ENCODE measurements around the gene MATN1. TPM values are rescaled to one million over a fixed set of nuclear protein-coding genes. Genes with fewer than 3 reads are reported as not detected.

The MATN1 gene
- polyA plus RNA-seq, 1 donor from 2014 or later: 0.22 TPM

DNA sequence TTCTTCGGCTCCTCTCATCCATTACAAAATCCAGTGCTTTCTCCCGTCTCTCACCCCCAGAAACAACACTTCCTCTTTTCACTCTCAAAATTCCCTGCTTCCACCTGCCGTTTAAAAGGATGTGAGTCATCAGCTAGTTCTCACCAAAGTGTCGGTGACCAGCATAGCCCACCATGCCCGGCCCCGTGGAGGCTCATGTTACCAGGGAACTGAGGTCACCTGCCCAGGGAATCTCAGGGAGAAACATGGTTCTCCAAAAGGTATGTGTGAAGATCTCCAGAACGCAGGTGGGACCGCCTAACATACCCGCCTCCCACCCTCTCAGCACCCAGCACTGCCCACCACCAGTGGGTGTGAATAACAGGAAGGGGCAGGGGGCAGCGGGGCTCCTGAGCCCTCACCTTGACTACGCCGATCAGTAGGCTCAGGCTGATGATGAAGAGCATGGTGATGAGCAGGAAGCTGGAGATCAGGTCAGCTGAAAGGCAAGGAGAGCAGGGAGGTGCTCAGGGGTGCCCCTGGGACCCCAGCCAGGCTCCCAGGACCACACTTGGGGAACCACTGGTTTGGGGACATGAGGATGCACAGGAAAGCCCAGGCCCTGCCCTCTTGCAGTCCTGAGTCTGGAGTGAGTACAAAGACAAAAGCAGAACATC is 18.0 kb upstream of the MATN1 start:
- Histone ChIP-seq H2AFZ (ENCODE audit: low read depth, low read length) (no peak overlapping the region), H3K4me3 (ENCODE audit: low read length) (no peak overlapping the region), H4K20me1 (ENCODE audit: insufficient read depth) (no peaks in the 10 kb centered on the region), H3K79me2 (replicated peaks; ENCODE audit: insufficient read depth, low read length) (no peaks in the 10 kb centered on the region), H3K9me2 (ENCODE audit: insufficient read depth, low read length) (no peaks in the 10 kb centered on the region), H3K9me3 (ENCODE audit: low read length) (no peaks in the 10 kb centered on the region), H3K27ac (ENCODE audit: low read length) (no peak overlapping the region), H3F3A (ENCODE audit: insufficient read depth, low read length, poor library complexity, severe bottlenecking) (no peaks in the 10 kb centered on the region), H3K9ac (ENCODE audit: low read length) (no peak overlapping the region), H3K4me2 (ENCODE audit: low read length) (no peak overlapping the region), H3K36me3 (ENCODE audit: insufficient read depth, low read length) (no peaks in the 10 kb centered on the region), H3K27me3 (ENCODE audit: insufficient read depth, low read depth, low read length) (no peaks in the 10 kb centered on the region)
- TF ChIP-seq EP300 (conservative IDR thresholded peaks at IDR 0.05; ENCODE audit: poor library complexity, severe bottlenecking): no peak
- TF ChIP-seq MXI1 (conservative IDR thresholded peaks at IDR 0.05; ENCODE audit: poor library complexity, severe bottlenecking): no peak
- TF ChIP-seq EZH2 (IDR thresholded peaks at IDR 0.05; ENCODE audit: borderline replicate concordance, insufficient read depth, low read length, poor library complexity, severe bottlenecking): no peak
- TF ChIP-seq, protein P1, sequence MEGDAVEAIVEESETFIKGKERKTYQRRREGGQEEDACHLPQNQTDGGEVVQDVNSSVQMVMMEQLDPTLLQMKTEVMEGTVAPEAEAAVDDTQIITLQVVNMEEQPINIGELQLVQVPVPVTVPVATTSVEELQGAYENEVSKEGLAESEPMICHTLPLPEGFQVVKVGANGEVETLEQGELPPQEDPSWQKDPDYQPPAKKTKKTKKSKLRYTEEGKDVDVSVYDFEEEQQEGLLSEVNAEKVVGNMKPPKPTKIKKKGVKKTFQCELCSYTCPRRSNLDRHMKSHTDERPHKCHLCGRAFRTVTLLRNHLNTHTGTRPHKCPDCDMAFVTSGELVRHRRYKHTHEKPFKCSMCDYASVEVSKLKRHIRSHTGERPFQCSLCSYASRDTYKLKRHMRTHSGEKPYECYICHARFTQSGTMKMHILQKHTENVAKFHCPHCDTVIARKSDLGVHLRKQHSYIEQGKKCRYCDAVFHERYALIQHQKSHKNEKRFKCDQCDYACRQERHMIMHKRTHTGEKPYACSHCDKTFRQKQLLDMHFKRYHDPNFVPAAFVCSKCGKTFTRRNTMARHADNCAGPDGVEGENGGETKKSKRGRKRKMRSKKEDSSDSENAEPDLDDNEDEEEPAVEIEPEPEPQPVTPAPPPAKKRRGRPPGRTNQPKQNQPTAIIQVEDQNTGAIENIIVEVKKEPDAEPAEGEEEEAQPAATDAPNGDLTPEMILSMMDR (IDR thresholded peaks at IDR 0.05; ENCODE audit: poor library complexity, severe bottlenecking): no peak
- TF ChIP-seq POLR2AphosphoS5 (IDR thresholded peaks at IDR 0.05): no peak
- no peak for TF ChIP-seq RAD21 (conservative IDR thresholded peaks at IDR 0.05)
- TF ChIP-seq, protein P2, sequence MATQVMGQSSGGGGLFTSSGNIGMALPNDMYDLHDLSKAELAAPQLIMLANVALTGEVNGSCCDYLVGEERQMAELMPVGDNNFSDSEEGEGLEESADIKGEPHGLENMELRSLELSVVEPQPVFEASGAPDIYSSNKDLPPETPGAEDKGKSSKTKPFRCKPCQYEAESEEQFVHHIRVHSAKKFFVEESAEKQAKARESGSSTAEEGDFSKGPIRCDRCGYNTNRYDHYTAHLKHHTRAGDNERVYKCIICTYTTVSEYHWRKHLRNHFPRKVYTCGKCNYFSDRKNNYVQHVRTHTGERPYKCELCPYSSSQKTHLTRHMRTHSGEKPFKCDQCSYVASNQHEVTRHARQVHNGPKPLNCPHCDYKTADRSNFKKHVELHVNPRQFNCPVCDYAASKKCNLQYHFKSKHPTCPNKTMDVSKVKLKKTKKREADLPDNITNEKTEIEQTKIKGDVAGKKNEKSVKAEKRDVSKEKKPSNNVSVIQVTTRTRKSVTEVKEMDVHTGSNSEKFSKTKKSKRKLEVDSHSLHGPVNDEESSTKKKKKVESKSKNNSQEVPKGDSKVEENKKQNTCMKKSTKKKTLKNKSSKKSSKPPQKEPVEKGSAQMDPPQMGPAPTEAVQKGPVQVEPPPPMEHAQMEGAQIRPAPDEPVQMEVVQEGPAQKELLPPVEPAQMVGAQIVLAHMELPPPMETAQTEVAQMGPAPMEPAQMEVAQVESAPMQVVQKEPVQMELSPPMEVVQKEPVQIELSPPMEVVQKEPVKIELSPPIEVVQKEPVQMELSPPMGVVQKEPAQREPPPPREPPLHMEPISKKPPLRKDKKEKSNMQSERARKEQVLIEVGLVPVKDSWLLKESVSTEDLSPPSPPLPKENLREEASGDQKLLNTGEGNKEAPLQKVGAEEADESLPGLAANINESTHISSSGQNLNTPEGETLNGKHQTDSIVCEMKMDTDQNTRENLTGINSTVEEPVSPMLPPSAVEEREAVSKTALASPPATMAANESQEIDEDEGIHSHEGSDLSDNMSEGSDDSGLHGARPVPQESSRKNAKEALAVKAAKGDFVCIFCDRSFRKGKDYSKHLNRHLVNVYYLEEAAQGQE (IDR thresholded peaks at IDR 0.05; ENCODE audit: borderline replicate concordance): no peak
- TF ChIP-seq TAF1 (IDR thresholded peaks at IDR 0.05; ENCODE audit: low read depth): no peak
- no peak for TF ChIP-seq SMC3 (conservative IDR thresholded peaks at IDR 0.05; ENCODE audit: poor library complexity)

DNA sequence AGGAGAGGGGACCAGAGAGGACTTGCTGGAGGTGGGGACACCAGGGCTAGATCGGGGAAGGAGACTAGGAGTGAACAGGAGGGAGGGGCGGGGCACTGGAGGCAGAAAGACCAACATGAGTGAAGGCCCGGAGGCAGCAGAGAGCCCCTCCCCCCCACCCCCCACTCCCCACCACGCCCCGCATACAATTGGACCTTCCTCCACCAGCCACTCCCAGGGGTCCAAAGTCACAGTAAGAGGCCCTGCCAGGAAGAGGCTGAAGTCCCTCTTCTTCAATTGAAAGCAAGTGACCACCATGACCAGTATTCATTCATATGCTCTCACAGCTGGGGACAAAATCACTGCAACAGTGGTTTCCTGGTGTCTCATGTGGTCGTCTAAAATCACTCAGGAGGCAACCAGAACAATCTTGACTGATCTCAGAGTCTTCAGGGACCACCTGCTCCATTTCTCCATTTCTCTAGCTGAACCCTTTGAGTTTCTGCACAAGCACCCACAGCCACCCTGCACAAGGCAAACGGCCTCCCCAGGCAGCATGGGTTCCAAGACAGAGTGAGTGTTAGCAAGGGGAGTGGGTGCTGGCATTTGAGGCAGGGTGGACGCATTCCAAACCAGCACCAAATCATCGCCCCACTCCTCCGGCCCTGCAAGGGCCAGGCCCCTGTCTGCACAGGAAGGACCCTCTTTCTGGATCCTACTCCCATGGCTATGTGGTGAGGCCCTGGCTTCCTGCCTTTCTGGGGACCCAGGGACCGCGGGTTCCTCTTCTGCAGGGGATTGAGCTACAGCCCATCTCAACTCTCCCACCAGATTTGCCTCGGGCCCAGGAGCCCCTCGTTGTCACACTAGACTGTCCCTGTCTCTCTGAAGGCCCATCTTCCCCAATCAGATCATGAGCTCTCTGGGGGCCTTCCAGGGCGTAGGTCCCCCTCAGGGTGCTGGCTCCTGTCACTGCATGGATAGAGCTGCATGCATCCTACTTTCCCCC is 17.2 kb upstream of the MATN1 start:
- Histone ChIP-seq H3K27ac (ENCODE audit: low read length) (no peak overlapping the region), H2AFZ (ENCODE audit: low read depth, low read length) (no peak overlapping the region), H3K27me3 (ENCODE audit: insufficient read depth, low read depth, low read length) (no peaks in the 10 kb centered on the region)

More for the DNA sequence above, 17.2 kb upstream of the MATN1 start:
- no peak for TF ChIP-seq POLR2AphosphoS5 (IDR thresholded peaks at IDR 0.05)
- no peak for TF ChIP-seq TAF1 (IDR thresholded peaks at IDR 0.05; ENCODE audit: low read depth)
- TF ChIP-seq EZH2 (IDR thresholded peaks at IDR 0.05; ENCODE audit: borderline replicate concordance, insufficient read depth, low read length, poor library complexity, severe bottlenecking): no peak
- TF ChIP-seq MXI1 (conservative IDR thresholded peaks at IDR 0.05; ENCODE audit: poor library complexity, severe bottlenecking): no peak
- TF ChIP-seq RAD21 (conservative IDR thresholded peaks at IDR 0.05): no peak
- TF ChIP-seq, protein P2 (IDR thresholded peaks at IDR 0.05; ENCODE audit: borderline replicate concordance): no peak
- H3K9ac ChIP-seq (ENCODE audit: low read length): no peak overlapping the region
- H3K79me2 ChIP-seq (replicated peaks; ENCODE audit: insufficient read depth, low read length): no peaks in the 10 kb centered on the region
- no peaks in the 10 kb centered on the region for H3F3A ChIP-seq (ENCODE audit: insufficient read depth, low read length, poor library complexity, severe bottlenecking)
- H3K4me2 ChIP-seq (ENCODE audit: low read length): no peak overlapping the region
- no peaks in the 10 kb centered on the region for H3K9me2 ChIP-seq (ENCODE audit: insufficient read depth, low read length)
- H4K20me1 ChIP-seq (ENCODE audit: insufficient read depth): no peaks in the 10 kb centered on the region
- no peaks in the 10 kb centered on the region for H3K9me3 ChIP-seq (ENCODE audit: low read length)
- no peaks in the 10 kb centered on the region for H3K36me3 ChIP-seq (ENCODE audit: insufficient read depth, low read length)
- H3K4me3 ChIP-seq (ENCODE audit: low read length): no peak overlapping the region

Measured in neural cell (in vitro differentiated cells).